ENCODE data around the gene MYH16.

GRCh38 chr7:99340659-99341058, 68.0 kb downstream of the MYH16 start:
- no peak for TF ChIP-seq CTCF (IDR thresholded peaks at IDR 0.05; ENCODE audit: low read length)
- no peak for TF ChIP-seq EZH2 (optimal IDR thresholded peaks at IDR 0.05; ENCODE audit: low read depth, low read length)
- no peak for TF ChIP-seq EZH2phosphoT487 (IDR thresholded peaks at IDR 0.05; ENCODE audit: low read length)
